Esophagus muscularis mucosa (tissue), 3 donors: ENCODE measurements around the gene CLEC18C.
"Not testable (repeated sequence)": the region's sequence is repeated elsewhere in the genome, so short reads cannot be mapped to it uniquely, and the experiment has no call there.

Experiments
- POLR2A ChIP-seq: fragments of 450-650 bp; IDR thresholded peaks from one replicate; pipeline ENCODE4 v1.6.1; 2017; ENCODE audit warnings: antibody characterized with exemption, moderate library complexity, mild to moderate bottlenecking, low read depth
- TF ChIP-seq, protein P1 (sequence below), 3 experiments: fragments of 200-600 bp in 2 of 3; fragments of 450-650 bp in 1 of 3; sonication (generic) in 2 of 3; IDR thresholded peaks; one replicate each; pipeline ENCODE4 v1.5.1; 2017 to 2019; ENCODE audit warnings: antibody characterized with exemption in 3 of 3, mild to moderate bottlenecking in 2 of 3, moderate library complexity in 1 of 3

GRCh38 chr16:70142739-70143138 lies 30.8 kb upstream of the CLEC18C start:
- not testable (repeated sequence) for TF ChIP-seq POLR2A
- TF ChIP-seq, protein P1, sequence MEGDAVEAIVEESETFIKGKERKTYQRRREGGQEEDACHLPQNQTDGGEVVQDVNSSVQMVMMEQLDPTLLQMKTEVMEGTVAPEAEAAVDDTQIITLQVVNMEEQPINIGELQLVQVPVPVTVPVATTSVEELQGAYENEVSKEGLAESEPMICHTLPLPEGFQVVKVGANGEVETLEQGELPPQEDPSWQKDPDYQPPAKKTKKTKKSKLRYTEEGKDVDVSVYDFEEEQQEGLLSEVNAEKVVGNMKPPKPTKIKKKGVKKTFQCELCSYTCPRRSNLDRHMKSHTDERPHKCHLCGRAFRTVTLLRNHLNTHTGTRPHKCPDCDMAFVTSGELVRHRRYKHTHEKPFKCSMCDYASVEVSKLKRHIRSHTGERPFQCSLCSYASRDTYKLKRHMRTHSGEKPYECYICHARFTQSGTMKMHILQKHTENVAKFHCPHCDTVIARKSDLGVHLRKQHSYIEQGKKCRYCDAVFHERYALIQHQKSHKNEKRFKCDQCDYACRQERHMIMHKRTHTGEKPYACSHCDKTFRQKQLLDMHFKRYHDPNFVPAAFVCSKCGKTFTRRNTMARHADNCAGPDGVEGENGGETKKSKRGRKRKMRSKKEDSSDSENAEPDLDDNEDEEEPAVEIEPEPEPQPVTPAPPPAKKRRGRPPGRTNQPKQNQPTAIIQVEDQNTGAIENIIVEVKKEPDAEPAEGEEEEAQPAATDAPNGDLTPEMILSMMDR (IDR thresholded peaks at IDR 0.05): not testable (repeated sequence)
